HepG2 (cell line): ENCODE results near the gene IRF7. TPM values are rescaled to one million over a fixed set of nuclear protein-coding genes. Genes with fewer than 3 reads are reported as not detected.

ENCODE experiments used
- ATAC-seq: fragments of 200-7000 bp; cut with Tn5 transposase; 3 replicates; pipeline ENCODE4 v1.9.1; 2020; ENCODE audit warnings: mild to moderate bottlenecking, moderate library complexity
- BruUV-seq: library from RNA; stranded (reverse); fragments of 400-500 nt; replicated peaks from 2 replicates; lab custom pipeline; 2021; lab: Mats Ljungman, UMichigan
- CTCF ChIA-PET: fragments of 300-600 bp; formaldehyde crosslinking; extraction: SDS; loops from one replicate; lab custom pipeline; 2021; ENCODE audit warnings: low total read pairs, inconsistent platforms, low intra/inter-chr PET ratio; lab: Yijun Ruan, JAX
- POLR2A ChIA-PET: fragments of 350-600 bp; sonication (Branson Sonifier 250); formaldehyde crosslinking; loops from one replicate; lab custom pipeline; 2020; ENCODE audit warnings: antibody characterized with exemption, inconsistent platforms; lab: Yijun Ruan, JAX
- DNase-seq: peaks from one replicate; pipeline ENCODE4 v3.0.0-alpha.2; 2015; ENCODE audit warnings: low spot score
- FAIRE-seq: peaks from 3 replicates; lab custom pipeline; 2011; peaks lifted over from hg19 to GRCh38; lab: Jason Lieb, UNC
- H2AFZ ChIP-seq: one replicate; pipeline ENCODE4 v1.6.1; 2011; ENCODE audit warnings: low read length, inconsistent platforms
- H3K27ac ChIP-seq: fragments of 300-600 bp; 3 replicates; pipeline ENCODE4 v1.8.0; 2011; ENCODE audit warnings: mixed run types, mild to moderate bottlenecking, mixed read lengths, low read length, inconsistent platforms; ENCODE audit not compliant: insufficient read depth; ENCODE audit errors: extremely low read length
- H3K27me3 ChIP-seq, 2 experiments: fragments of 200-600 bp in 1 of 2; 2 replicates in 1 of 2; 3 replicates in 1 of 2; pipeline versions ENCODE4 v1.6.0 to v1.8.0; 2011; ENCODE audit warnings: low read length in 2 of 2, mild to moderate bottlenecking in 2 of 2, moderate library complexity in 2 of 2, inconsistent platforms in 1 of 2; ENCODE audit not compliant: insufficient read depth in 2 of 2, control insufficient read depth in 1 of 2
- H3K36me3 ChIP-seq, 2 experiments: fragments of 200-600 bp in 1 of 2; replicated peaks in 1 of 2; 2 replicates in 1 of 2; 3 replicates in 1 of 2; pipeline versions ENCODE4 v1.5.1 to v1.8.0; 2011; ENCODE audit warnings: low read length in 2 of 2, inconsistent platforms in 1 of 2; ENCODE audit not compliant: insufficient read depth in 2 of 2, control insufficient read depth in 1 of 2
- H3K4me1 ChIP-seq: 2 replicates; pipeline ENCODE4 v1.5.1; 2012; ENCODE audit warnings: low read length, inconsistent platforms; ENCODE audit not compliant: insufficient read depth
- H3K4me2 ChIP-seq: 2 replicates; pipeline ENCODE4 v1.6.0; 2011; ENCODE audit warnings: low read depth, low read length, inconsistent platforms
- H3K4me3 ChIP-seq, 3 experiments: fragments of 200-600 bp in 1 of 3; sonication (generic), shearing (Covaris generic) in 1 of 3; replicated peaks in 1 of 3; 2 replicates each; pipeline ENCODE4 v1.5.1; 2011 to 2016; ENCODE audit warnings: low read length in 3 of 3, inconsistent platforms in 2 of 3, low read depth in 2 of 3, mild to moderate bottlenecking in 2 of 3, control low read depth in 1 of 3, mixed read lengths in 1 of 3; ENCODE audit not compliant: insufficient read depth in 1 of 3
- H3K79me2 ChIP-seq: one replicate; pipeline ENCODE4 v1.6.1; 2011; ENCODE audit warnings: low read length, inconsistent platforms; ENCODE audit not compliant: insufficient read depth
- H3K9ac ChIP-seq: 2 replicates; pipeline ENCODE4 v1.6.0; 2011; ENCODE audit warnings: mild to moderate bottlenecking, low read depth, low read length, inconsistent platforms; ENCODE audit not compliant: insufficient read depth
- H3K9me3 ChIP-seq: 2 replicates; pipeline ENCODE4 v1.5.1; 2012; ENCODE audit warnings: mild to moderate bottlenecking, low read length
- H4K20me1 ChIP-seq: 2 replicates; pipeline ENCODE4 v1.6.0; 2011; ENCODE audit warnings: inconsistent platforms, mild to moderate bottlenecking, low read length, moderate library complexity; ENCODE audit not compliant: insufficient read depth
- HNRNPH1 ChIP-seq: fragments of 200-400 bp; formaldehyde crosslinking; optimal IDR thresholded peaks from 2 replicates; pipeline ENCODE3; 2017; ENCODE audit warnings: mild to moderate bottlenecking, low read depth, low read length
- HOMEZ ChIP-seq: IDR thresholded peaks from 2 replicates; pipeline ENCODE4 v1.6.1; 2016; ENCODE audit warnings: low read depth
- PAX8 ChIP-seq: sonication (generic); formaldehyde crosslinking; IDR thresholded peaks from 2 replicates; pipeline ENCODE4 v1.8.0; 2022; ENCODE audit warnings: mild to moderate bottlenecking, missing genetic modification reagents, borderline replicate concordance
- SP2 ChIP-seq: sonication (generic); formaldehyde crosslinking; IDR thresholded peaks from 2 replicates; pipeline ENCODE4 v1.5.1; 2020; ENCODE audit warnings: mild to moderate bottlenecking, missing genetic modification reagents
- YEATS4 ChIP-seq: sonication (generic); formaldehyde crosslinking; IDR thresholded peaks from 2 replicates; pipeline ENCODE4 v1.4.0; 2020; ENCODE audit warnings: missing genetic modification reagents, borderline replicate concordance
- ZBTB34 ChIP-seq: sonication (generic); formaldehyde crosslinking; IDR thresholded peaks from 2 replicates; pipeline ENCODE4 v1.8.0; 2022; ENCODE audit warnings: mild to moderate bottlenecking, missing genetic modification reagents
- ZBTB39 ChIP-seq: sonication (generic); formaldehyde crosslinking; IDR thresholded peaks from 2 replicates; pipeline ENCODE4 v1.5.0; 2020; ENCODE audit warnings: missing genetic modification reagents
- ZNF205 ChIP-seq: IDR thresholded peaks from 2 replicates; pipeline ENCODE4 v1.6.1; 2018; ENCODE audit warnings: missing biosample characterization, missing genetic modification reagents
- ZNF598 ChIP-seq: sonication (generic); formaldehyde crosslinking; IDR thresholded peaks from 2 replicates; pipeline ENCODE4 v1.5.1; 2020; ENCODE audit warnings: mild to moderate bottlenecking, missing genetic modification reagents, borderline replicate concordance
- ZNF792 ChIP-seq: IDR thresholded peaks from 2 replicates; pipeline ENCODE4 v1.6.1; 2016
- WGBS: methylation state at CpG from one replicate; pipeline ENCODE4 v1.1.6; 2017; ENCODE audit warnings: low lambda C conversion rate; 5-methylcytosine and 5-hydroxymethylcytosine counted together
- in situ Hi-C: cut with HindIII; loops from 2 replicates; pipeline ENCODE4 v1.10.0; 2017; ENCODE audit warnings: low pct_unique_long_range_greater_than_20kb; ENCODE audit not compliant: extremely low pct_ligation_motif_present
- intact Hi-C: fragments of 100-400 bp; cut with micrococcal nuclease; formaldehyde crosslinking; loops from one replicate; pipeline ENCODE4 v1.10.0; 2022; ENCODE audit not compliant: unreplicated experiment
- polyA plus RNA-seq, 8 experiments: library from polyadenylated mRNA; depleted of rRNA in 3 of 8; stranded (reverse) in 7 of 8; unstranded in 1 of 8; fragments of >200 nt; fragmentation: Illumina TruSeq in 4 of 8; extraction: Trizol in 4 of 8; gene quantifications; 2 replicates each; pipeline versions ENCODE4 v1.2.1 to v1.2.3, GENCODE V29; 2011 to 2016; ENCODE audit warnings: low read depth in 4 of 8, missing spikeins in 1 of 8, mixed read lengths in 1 of 8; ENCODE audit not compliant: insufficient read depth in 1 of 8
- total RNA-seq, 5 experiments: library from RNA; depleted of rRNA; stranded (reverse); fragments of >200 nt; fragmentation: Illumina TruSeq; extraction: Trizol; gene quantifications; 2 replicates each; pipeline ENCODE4 v1.2.3, GENCODE V29; 2016; ENCODE audit warnings: low read depth in 1 of 5

Gene IRF7
- total and polyA plus RNA-seq, 2 of the 13 experiments (the other 11 are each of a cell fraction or from before 2014, with no cell fraction given), result not detected

GRCh38 chr11:614623-615503, 887 bp downstream of the IRF7 start (continued):
- no peak for TF ChIP-seq ZNF205 (CRISPR knock-in tag)

GRCh38 chr11:614021-614622, 1.6 kb downstream of the IRF7 start:
- H3K9ac ChIP-seq, result no peak overlapping the region
- no peaks in the 10 kb centered on the region for H3K79me2 ChIP-seq
- H3K27me3 ChIP-seq, result no peaks in the 10 kb centered on the region
- FAIRE-seq, result no peak
- TF ChIP-seq PAX8, result no peak
- no peak for TF ChIP-seq ZBTB34 (CRISPR knock-in tag)
- no peak for TF ChIP-seq ZBTB39 (CRISPR knock-in tag)
- TF ChIP-seq ZNF792, result no peak
- no peak for TF ChIP-seq HNRNPH1
- no peak for TF ChIP-seq ZNF598 (CRISPR knock-in tag)
- TF ChIP-seq YEATS4 (CRISPR knock-in tag), result no peak
- TF ChIP-seq HOMEZ, result no peak
- no peak for TF ChIP-seq SP2 (CRISPR knock-in tag)
- no peak overlapping the region for H3K27ac ChIP-seq
- POLR2A ChIA-PET, result interaction anchor here (1.0 kb wide), 1 partner anchor 9 kb away, joined by 3 read pairs; no protein-coding TSS in a partner anchor
- peaks cover 31 to 53% of the 10 kb centered on the region in 2 experiments; a peak in 4 of 5 replicates for H3K36me3 ChIP-seq
- CTCF ChIA-PET, result no interaction called here
- no peak for DNase-seq
- BruUV-seq, result no TSS peak
- in situ Hi-C loops (no loop called here), intact Hi-C loops (loop anchor here (10.0 kb wide), 1 partner anchor 59 kb away; no protein-coding TSS in a partner anchor)
- ATAC-seq, result no peak; the same call in 2 of the 3 replicates
- H3K9me3 ChIP-seq, result no peaks in the 10 kb centered on the region
- no peak overlapping the region for H3K4me3 ChIP-seq
- WGBS, result 96% methylated on average over 14 of the region's 14 CpGs
- H2AFZ ChIP-seq, result no peak overlapping the region
- no peaks in the 10 kb centered on the region for H3K4me1 ChIP-seq
- no peak overlapping the region for H3K4me2 ChIP-seq
- peaks cover 3% of the 10 kb centered on the region; the same call in 1 of the 2 replicates for H4K20me1 ChIP-seq
